Gastroesophageal sphincter (tissue), 4 donors: ENCODE data around the gene GREM1. TPM values are rescaled to one million over a fixed set of nuclear protein-coding genes. Genes with fewer than 3 reads are reported as not detected.

Experiments
- ATAC-seq: fragments of 150-250 bp; one replicate; pipeline ENCODE4 v1.9.1; 2016; ENCODE audit warnings: mild to moderate bottlenecking, moderate library complexity
- H3K27ac ChIP-seq, 4 donors: fragments of 200-600 bp; sonication (generic) in 3 of 4; 1 replicate in 3 of 4; 2 replicates in 1 of 4; pipeline ENCODE4 v1.5.1; 2016 to 2019
- H3K27me3 ChIP-seq: fragments of 200-600 bp; sonication (generic); one replicate; pipeline ENCODE4 v1.5.1; 2019
- H3K36me3 ChIP-seq, 2 donors: fragments of 200-600 bp; sonication (generic); one replicate each; pipeline ENCODE4 v1.5.1; 2019; ENCODE audit warnings: control low read depth in 1 of 2
- H3K4me1 ChIP-seq, 3 donors: fragments of 200-600 bp; sonication (generic); 1 replicate in 2 of 3; 2 replicates in 1 of 3; pipeline ENCODE4 v1.5.1; 2016 to 2019; ENCODE audit warnings: control low read depth in 2 of 3
- H3K4me3 ChIP-seq, 2 donors: fragments of 200-600 bp; sonication (generic); one replicate each; pipeline ENCODE4 v1.5.1; 2019; ENCODE audit warnings: mild to moderate bottlenecking in 1 of 2, moderate library complexity in 1 of 2
- H3K9me3 ChIP-seq, 3 donors: fragments of 200-600 bp; sonication (generic); one replicate each; pipeline ENCODE4 v1.5.1; 2017 to 2019; ENCODE audit warnings: control low read depth in 2 of 3
- EP300 ChIP-seq: sonication (generic); formaldehyde crosslinking; IDR thresholded peaks from one replicate; pipeline ENCODE4 v1.6.1; 2017; ENCODE audit warnings: antibody characterized with exemption, mild to moderate bottlenecking
- POLR2A ChIP-seq, 2 donors: fragments of 450-650 bp; IDR thresholded peaks; one replicate each; pipeline ENCODE4 v1.6.1; 2017; ENCODE audit warnings: antibody characterized with exemption in 2 of 2, mild to moderate bottlenecking in 2 of 2, moderate library complexity in 1 of 2
- POLR2AphosphoS5 ChIP-seq: sonication (generic); formaldehyde crosslinking; IDR thresholded peaks from one replicate; pipeline ENCODE4 v1.6.1; 2017; ENCODE audit warnings: antibody characterized with exemption
- WGBS, 2 donors: methylation state at CpG; one replicate each; pipeline ENCODE4 v1.1.5; 2018; ENCODE audit warnings: low coverage in 1 of 2; 5-methylcytosine and 5-hydroxymethylcytosine counted together
- total RNA-seq, 4 donors: library from RNA; depleted of rRNA; stranded (reverse); fragments of >200 nt; gene quantifications; one replicate each; pipeline ENCODE4 v1.1.0, GENCODE V29; 2016
- TF ChIP-seq, protein P1 (sequence below), 4 experiments: fragments of 200-600 bp in 2 of 4; fragments of 450-650 bp in 2 of 4; sonication (generic) in 1 of 4; IDR thresholded peaks; one replicate each; pipeline ENCODE4 v1.5.1; 2017 to 2019; ENCODE audit warnings: antibody characterized with exemption in 4 of 4, mild to moderate bottlenecking in 2 of 4, moderate library complexity in 2 of 4

Gene GREM1
- total RNA-seq, 4 donors from 2014 or later, result 55.5 to 365 (median 133) TPM

DNA sequence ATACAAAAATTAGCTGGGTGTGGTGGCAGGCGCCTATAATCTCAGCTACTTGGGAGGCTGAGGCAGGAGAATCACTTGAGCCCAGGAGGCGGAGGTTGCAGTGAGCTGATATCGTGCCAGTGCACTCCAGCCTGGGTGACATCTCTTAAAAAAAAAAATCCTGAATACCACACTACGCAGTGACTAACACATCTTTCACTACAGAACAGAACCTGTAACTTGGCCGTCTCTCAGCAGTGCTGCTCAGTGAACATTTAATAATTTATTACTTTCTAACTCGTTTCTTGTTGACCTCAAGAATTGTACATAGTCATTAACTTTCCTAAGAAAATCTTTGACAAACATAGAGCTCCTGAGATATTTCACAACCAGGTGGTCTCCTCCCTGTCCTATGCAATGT is 3.8 kb downstream of the GREM1 start:
- H3K4me3 ChIP-seq, result no peak overlapping the region
- TF ChIP-seq POLR2A (IDR thresholded peaks at IDR 0.05) (no peak), EP300 (no peak), POLR2AphosphoS5 (peak; percentile 17)
- TF ChIP-seq, protein P1, sequence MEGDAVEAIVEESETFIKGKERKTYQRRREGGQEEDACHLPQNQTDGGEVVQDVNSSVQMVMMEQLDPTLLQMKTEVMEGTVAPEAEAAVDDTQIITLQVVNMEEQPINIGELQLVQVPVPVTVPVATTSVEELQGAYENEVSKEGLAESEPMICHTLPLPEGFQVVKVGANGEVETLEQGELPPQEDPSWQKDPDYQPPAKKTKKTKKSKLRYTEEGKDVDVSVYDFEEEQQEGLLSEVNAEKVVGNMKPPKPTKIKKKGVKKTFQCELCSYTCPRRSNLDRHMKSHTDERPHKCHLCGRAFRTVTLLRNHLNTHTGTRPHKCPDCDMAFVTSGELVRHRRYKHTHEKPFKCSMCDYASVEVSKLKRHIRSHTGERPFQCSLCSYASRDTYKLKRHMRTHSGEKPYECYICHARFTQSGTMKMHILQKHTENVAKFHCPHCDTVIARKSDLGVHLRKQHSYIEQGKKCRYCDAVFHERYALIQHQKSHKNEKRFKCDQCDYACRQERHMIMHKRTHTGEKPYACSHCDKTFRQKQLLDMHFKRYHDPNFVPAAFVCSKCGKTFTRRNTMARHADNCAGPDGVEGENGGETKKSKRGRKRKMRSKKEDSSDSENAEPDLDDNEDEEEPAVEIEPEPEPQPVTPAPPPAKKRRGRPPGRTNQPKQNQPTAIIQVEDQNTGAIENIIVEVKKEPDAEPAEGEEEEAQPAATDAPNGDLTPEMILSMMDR (IDR thresholded peaks at IDR 0.05), result no peak
- no peak for ATAC-seq
- peaks cover 0 to 32% (median 21%) of the 10 kb centered on the region in 3 donors for H3K4me1 ChIP-seq
- H3K27ac ChIP-seq, result peak overlapping the region in 2 of 4 donors; percentile 13 to 30
- peaks cover 26% of the 10 kb centered on the region for H3K27me3 ChIP-seq
- no peaks in the 10 kb centered on the region for H3K36me3 ChIP-seq
- H3K9me3 ChIP-seq, result no peaks in the 10 kb centered on the region
- 64 to 68% methylated on average over 4 to 5 of the region's 6 CpGs for WGBS, 2 donors

DNA sequence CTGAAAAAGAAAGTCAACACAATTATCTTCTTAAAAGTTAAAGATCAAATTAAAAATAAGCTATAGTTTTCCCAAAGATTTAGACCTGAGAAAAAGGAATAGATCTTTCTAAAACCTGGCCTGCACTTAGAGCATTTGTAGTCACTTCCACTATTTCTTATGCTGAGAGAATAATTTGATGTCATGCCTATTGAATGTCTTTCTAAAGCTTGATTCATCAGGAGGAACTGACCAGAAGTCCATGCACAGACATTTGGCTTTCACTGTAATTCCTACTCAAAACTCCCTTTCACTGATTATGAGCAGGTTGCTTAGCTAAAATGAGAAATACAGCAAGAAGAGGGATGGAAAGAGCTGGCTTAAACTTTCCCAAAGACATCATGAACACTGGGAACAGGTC is 4.3 kb downstream of the GREM1 start:
- H3K36me3 ChIP-seq, result no peaks in the 10 kb centered on the region
- no peaks in the 10 kb centered on the region for H3K9me3 ChIP-seq
- peak overlapping the region in 1 of 4 donors; percentile 30 for H3K27ac ChIP-seq
- TF ChIP-seq POLR2A (IDR thresholded peaks at IDR 0.05) (no peak), POLR2AphosphoS5 (no peak), EP300 (no peak)
- TF ChIP-seq, protein P1 (IDR thresholded peaks at IDR 0.05), result no peak
- peaks cover 0 to 29% (median 19%) of the 10 kb centered on the region in 3 donors for H3K4me1 ChIP-seq
- H3K4me3 ChIP-seq, result no peak overlapping the region
- peaks cover 25% of the 10 kb centered on the region for H3K27me3 ChIP-seq
- no peak for ATAC-seq

GRCh38 chr15:32723171-32723948 is 5.6 kb downstream of the GREM1 start:
- no peak for TF ChIP-seq EP300
- no peak for TF ChIP-seq POLR2A (IDR thresholded peaks at IDR 0.05)
- TF ChIP-seq, protein P1 (IDR thresholded peaks at IDR 0.05), result no peak
- TF ChIP-seq POLR2AphosphoS5, result no peak

DNA sequence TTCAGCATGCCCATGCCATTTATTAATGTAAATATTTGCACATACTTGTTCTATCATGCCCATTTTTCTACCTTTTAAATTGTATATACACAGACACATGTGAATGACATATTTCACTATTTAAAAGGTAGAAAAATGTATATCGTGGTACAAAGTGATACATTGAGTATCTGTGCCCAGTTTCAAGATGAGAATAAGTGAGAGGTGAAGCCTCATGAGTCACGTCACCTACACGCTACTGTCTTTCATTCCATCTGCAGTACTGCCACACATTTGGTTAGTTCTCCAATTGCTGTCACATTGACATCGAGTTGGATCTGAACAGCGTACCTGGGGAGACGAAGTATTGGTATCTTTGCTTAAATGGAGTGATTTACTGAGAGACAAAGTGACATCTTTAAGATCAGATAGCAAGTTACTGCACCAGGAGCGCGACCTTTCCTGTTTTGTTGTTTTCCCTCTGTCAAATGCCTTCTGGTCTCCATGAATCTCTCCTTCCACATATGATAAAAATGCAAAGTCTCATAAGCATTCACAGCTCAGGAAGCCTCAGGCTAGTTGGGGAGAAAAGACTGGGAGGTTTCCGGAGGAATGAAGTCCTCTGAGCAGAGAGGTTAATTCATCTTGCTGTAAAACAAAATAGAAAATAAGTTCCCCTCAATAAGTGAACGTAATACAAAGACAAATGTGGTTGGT is 12.0 kb downstream of the GREM1 start:
- H3K4me3 ChIP-seq, result no peak overlapping the region
- H3K4me1 ChIP-seq, result no peaks in the 10 kb centered on the region
- H3K9me3 ChIP-seq, result no peaks in the 10 kb centered on the region
- ATAC-seq, result no peak
- TF ChIP-seq, protein P1 (IDR thresholded peaks at IDR 0.05), result no peak
- no peak for TF ChIP-seq EP300
- no peak for TF ChIP-seq POLR2AphosphoS5
- no peak for TF ChIP-seq POLR2A (IDR thresholded peaks at IDR 0.05)
- WGBS, 2 donors, result 79 to 85% methylated on average over 10 of the region's 10 CpGs
- H3K27ac ChIP-seq, result no peak overlapping the region
- peaks cover 0 to 8% of the 10 kb centered on the region in 2 donors for H3K36me3 ChIP-seq
- H3K27me3 ChIP-seq, result no peaks in the 10 kb centered on the region

More at GRCh38 chr15:32723171-32723948, 5.6 kb downstream of the GREM1 start:
- H3K27ac ChIP-seq, result no peak overlapping the region
- H3K4me1 ChIP-seq, result peaks cover 0 to 17% (median 7%) of the 10 kb centered on the region in 3 donors
- H3K27me3 ChIP-seq, result peaks cover 13% of the 10 kb centered on the region
- ATAC-seq, result no peak
- WGBS, 2 donors, result 80 to 87% methylated on average over 1 to 2 of the region's 2 CpGs
- no peaks in the 10 kb centered on the region for H3K36me3 ChIP-seq
- no peaks in the 10 kb centered on the region for H3K9me3 ChIP-seq
- H3K4me3 ChIP-seq, result no peak overlapping the region
